Measurements from ENCODE around the gene CRTC2.

- TF ChIP-seq CTCF (conservative IDR thresholded peaks at IDR 0.05; ENCODE audit: low read depth, low read length) (no peak), EZH2 (IDR thresholded peaks at IDR 0.05; ENCODE audit: borderline replicate concordance, low read depth, low read length, poor library complexity, severe bottlenecking) (no peak)
These were observed 6.6 kb downstream of the CRTC2 start for GRCh38 chr1:153951801-153952200.
